CD8-positive, alpha-beta memory T cell (primary cell): ENCODE measurements around the gene FNDC4. TPM values are rescaled to one million over a fixed set of nuclear protein-coding genes. Genes with fewer than 3 reads are reported as not detected.

Source experiments
- CTCF ChIA-PET: fragments of 350-600 bp; sonication (Branson Sonifier 250); formaldehyde crosslinking; loops from one replicate; lab custom pipeline; 2021; ENCODE audit warnings: antibody characterized with exemption; lab: Charles Lee
- POLR2A ChIA-PET: fragments of 350-600 bp; sonication (Branson Sonifier 250); formaldehyde crosslinking; loops from one replicate; lab custom pipeline; 2021; ENCODE audit warnings: antibody characterized with exemption; lab: Charles Lee
- DNase-seq, 5 donors: peaks; one replicate each; pipeline versions ENCODE4 v3.0.0 to v3.0.0-alpha.2; 2020 to 2022; ENCODE audit warnings: mixed read lengths in 1 of 5
- H3K27ac ChIP-seq: one replicate; pipeline ENCODE4 v1.7.0; 2013; ENCODE audit warnings: low read depth, mild to moderate bottlenecking, low read length, moderate library complexity
- H3K27me3 ChIP-seq: 2 replicates; pipeline ENCODE4 v1.7.0; 2013; ENCODE audit warnings: low read length, mild to moderate bottlenecking; ENCODE audit not compliant: insufficient read depth, poor library complexity, severe bottlenecking
- H3K36me3 ChIP-seq: 2 replicates; pipeline ENCODE4 v1.7.0; 2013; ENCODE audit warnings: mild to moderate bottlenecking, low read length, moderate library complexity; ENCODE audit not compliant: insufficient read depth
- H3K4me1 ChIP-seq: 2 replicates; pipeline ENCODE4 v1.7.0; 2013; ENCODE audit warnings: mild to moderate bottlenecking, low read length, moderate library complexity; ENCODE audit not compliant: insufficient read depth
- H3K4me3 ChIP-seq: 2 replicates; pipeline ENCODE4 v1.7.0; 2013; ENCODE audit warnings: mild to moderate bottlenecking, low read length
- H3K9me3 ChIP-seq: 2 replicates; pipeline ENCODE4 v1.7.0; 2013; ENCODE audit warnings: mild to moderate bottlenecking, low read length
- H3K27ac Mint-ChIP-seq, 8 donors: one replicate each; pipeline ENCODE4 v1.8.0; 2020 to 2021; ENCODE audit warnings: mixed read lengths in 8 of 8, mild to moderate bottlenecking in 6 of 8, inconsistent platforms in 3 of 8, moderate library complexity in 3 of 8
- H3K27me3 Mint-ChIP-seq, 2 donors: one replicate each; pipeline ENCODE4 v1.8.0; 2020 to 2021; ENCODE audit warnings: mixed read lengths in 2 of 2, mild to moderate bottlenecking in 1 of 2, moderate library complexity in 1 of 2
- H3K36me3 Mint-ChIP-seq, 3 donors: one replicate each; pipeline ENCODE4 v1.8.0; 2020 to 2021; ENCODE audit warnings: mixed read lengths in 3 of 3, inconsistent platforms in 1 of 3, mild to moderate bottlenecking in 1 of 3
- H3K4me1 Mint-ChIP-seq, 3 donors: one replicate each; pipeline ENCODE4 v1.8.0; 2020 to 2021; ENCODE audit warnings: mixed read lengths in 3 of 3, inconsistent platforms in 1 of 3, mild to moderate bottlenecking in 1 of 3
- H3K4me3 Mint-ChIP-seq, 7 donors: one replicate each; pipeline ENCODE4 v1.8.0; 2020 to 2021; ENCODE audit warnings: mixed read lengths in 7 of 7, mild to moderate bottlenecking in 6 of 7, moderate library complexity in 4 of 7, inconsistent platforms in 2 of 7
- H3K9me3 Mint-ChIP-seq, 5 donors: one replicate each; pipeline ENCODE4 v1.8.0; 2020 to 2022; ENCODE audit warnings: mixed read lengths in 5 of 5, mild to moderate bottlenecking in 3 of 5, moderate library complexity in 2 of 5, inconsistent platforms in 1 of 5
- polyA plus RNA-seq: library from polyadenylated mRNA; unstranded; fragments of 300-500 nt; fragmentation: Illumina TruSeq; gene quantifications from one replicate; pipeline ENCODE4 v1.2.3, GENCODE V29; 2021
- total RNA-seq, 2 experiments: library from RNA; stranded (reverse); gene quantifications; one replicate each; pipeline ENCODE4 v1.2.3, GENCODE V29; 2021

Gene FNDC4
- total and polyA plus RNA-seq, 3 experiments from 2014 or later: 0.15 TPM; not detected in 2

- H3K4me1 Mint-ChIP-seq: peaks cover 4 to 15% (median 8%) of the 10 kb centered on the region in 3 donors
- Histone ChIP-seq H3K9me3 (no peaks in the 10 kb centered on the region), H3K4me3 (no peak overlapping the region), H3K36me3 (no peaks in the 10 kb centered on the region), H3K4me1 (peaks cover 9% of the 10 kb centered on the region), H3K27ac (no peak overlapping the region), H3K27me3 (peaks cover 30% of the 10 kb centered on the region)
- H3K27ac Mint-ChIP-seq: no peak overlapping the region
- peaks cover 42 to 47% of the 10 kb centered on the region in 2 donors for H3K27me3 Mint-ChIP-seq
- H3K9me3 Mint-ChIP-seq: no peaks in the 10 kb centered on the region
- H3K36me3 Mint-ChIP-seq: no peaks in the 10 kb centered on the region
- POLR2A ChIA-PET: no interaction called here
- H3K4me3 Mint-ChIP-seq: no peak overlapping the region
- DNase-seq: no peak
- CTCF ChIA-PET: no interaction called here
Observed at GRCh38 chr2:27498975-27499374, 4.0 kb upstream of the FNDC4 start.

GRCh38 chr2:27497288-27497627, 2.3 kb upstream of the FNDC4 start:
- Histone ChIP-seq H3K9me3 (no peaks in the 10 kb centered on the region), H3K4me1 (peaks cover 9% of the 10 kb centered on the region), H3K27ac (no peak overlapping the region), H3K36me3 (no peaks in the 10 kb centered on the region), H3K4me3 (no peak overlapping the region), H3K27me3 (peaks cover 33% of the 10 kb centered on the region)
- Mint-ChIP-seq H3K36me3 (no peaks in the 10 kb centered on the region), H3K27ac (peak overlapping the region in 2 of 8 donors; percentile 32 to 35), H3K9me3 (no peaks in the 10 kb centered on the region), H3K4me1 (peaks cover 4 to 19% (median 8%) of the 10 kb centered on the region in 3 donors), H3K4me3 (peak overlapping the region in 1 of 7 donors; percentile 12), H3K27me3 (peaks cover 52 to 55% of the 10 kb centered on the region in 2 donors)
- POLR2A ChIA-PET: no interaction called here
- no peak for DNase-seq
- CTCF ChIA-PET: no interaction called here

GRCh38 chr2:27496357-27497287, 1.6 kb upstream of the FNDC4 start, which contains the start of gene GCKR:
Gene GCKR (plus strand): TSS chr2:27496839. CDS start chr2:27496905, 66 bp downstream.
- CTCF ChIA-PET: no interaction called here
- peaks cover 9% of the 10 kb centered on the region for H3K4me1 ChIP-seq
- peaks cover 52 to 55% of the 10 kb centered on the region in 2 donors for H3K27me3 Mint-ChIP-seq
- peak within 1 kb of the TSS in 4 of 8 donors; percentile 5 to 73 (median 31) for H3K27ac Mint-ChIP-seq
- H3K27ac ChIP-seq: no peak within 1 kb of the TSS
- peaks cover 4 to 19% (median 8%) of the 10 kb centered on the region in 3 donors for H3K4me1 Mint-ChIP-seq
- H3K9me3 ChIP-seq: no peaks in the 10 kb centered on the region
- no peaks in the 10 kb centered on the region for H3K9me3 Mint-ChIP-seq
- POLR2A ChIA-PET: no interaction called here
- H3K4me3 ChIP-seq: no peak within 1 kb of the TSS
- peak within 1 kb of the TSS; percentile 14 to 75 (median 47) for H3K4me3 Mint-ChIP-seq
- no peak for DNase-seq
- H3K36me3 ChIP-seq: no peaks in the 10 kb centered on the region
- H3K36me3 Mint-ChIP-seq: no peaks in the 10 kb centered on the region
- H3K27me3 ChIP-seq: peaks cover 33% of the 10 kb centered on the region

- H3K27me3 ChIP-seq: peaks cover 33% of the 10 kb centered on the region
- no peak overlapping the region for H3K4me3 ChIP-seq
- peaks cover 52 to 55% of the 10 kb centered on the region in 2 donors for H3K27me3 Mint-ChIP-seq
- no peak for DNase-seq
- no peak overlapping the region for H3K27ac ChIP-seq
- H3K4me3 Mint-ChIP-seq: peak overlapping the region; percentile 14 to 75 (median 47)
- no peaks in the 10 kb centered on the region for H3K9me3 Mint-ChIP-seq
- H3K27ac Mint-ChIP-seq: peak overlapping the region in 3 of 8 donors; percentile 5 to 73 (median 27)
- peaks cover 9% of the 10 kb centered on the region for H3K4me1 ChIP-seq
- no peaks in the 10 kb centered on the region for H3K36me3 ChIP-seq
- H3K9me3 ChIP-seq: no peaks in the 10 kb centered on the region
- H3K36me3 Mint-ChIP-seq: no peaks in the 10 kb centered on the region
- H3K4me1 Mint-ChIP-seq: peaks cover 4 to 20% (median 8%) of the 10 kb centered on the region in 3 donors
- CTCF ChIA-PET: no interaction called here
- POLR2A ChIA-PET: no interaction called here
Observed at GRCh38 chr2:27495840-27496356, 898 bp upstream of the FNDC4 start.

- H3K27me3 Mint-ChIP-seq: peaks cover 52 to 54% of the 10 kb centered on the region in 2 donors
- no peaks in the 10 kb centered on the region for H3K36me3 ChIP-seq
- H3K4me1 ChIP-seq: peaks cover 10% of the 10 kb centered on the region
- H3K9me3 Mint-ChIP-seq: no peaks in the 10 kb centered on the region
- H3K4me1 Mint-ChIP-seq: peaks cover 13 to 33% (median 17%) of the 10 kb centered on the region in 3 donors
- peaks cover 0 to under 1% (median 0%) of the 10 kb centered on the region in 3 donors for H3K36me3 Mint-ChIP-seq
- ChIA-PET POLR2A (no interaction called here), CTCF (no interaction called here)
- H3K27ac ChIP-seq: no peak overlapping the region
- DNase-seq: peak in 1 of 5 donors; percentile 20
- no peak overlapping the region for H3K4me3 ChIP-seq
- H3K27me3 ChIP-seq: peaks cover 33% of the 10 kb centered on the region
- H3K9me3 ChIP-seq: no peaks in the 10 kb centered on the region
- H3K4me3 Mint-ChIP-seq: peak overlapping the region in 6 of 7 donors; percentile 49 to 80 (median 56)
- H3K27ac Mint-ChIP-seq: peak overlapping the region in 4 of 8 donors; percentile 31 to 84 (median 56)
Observed at GRCh38 chr2:27494284-27494943, 586 bp downstream of the FNDC4 start.

GRCh38 chr2:27493948-27494283, 1.1 kb downstream of the FNDC4 start:
- no peaks in the 10 kb centered on the region for H3K36me3 ChIP-seq
- H3K9me3 ChIP-seq: no peaks in the 10 kb centered on the region
- CTCF ChIA-PET: no interaction called here
- no peak for DNase-seq
- peaks cover 15% of the 10 kb centered on the region for H3K4me1 ChIP-seq
- Mint-ChIP-seq H3K36me3 (peaks cover 0 to 2% (median 0%) of the 10 kb centered on the region in 3 donors), H3K4me1 (peaks cover 17 to 37% (median 22%) of the 10 kb centered on the region in 3 donors), H3K9me3 (no peaks in the 10 kb centered on the region), H3K4me3 (peak overlapping the region in 6 of 7 donors; percentile 22 to 80 (median 54)), H3K27me3 (peaks cover 51 to 52% of the 10 kb centered on the region in 2 donors), H3K27ac (peak overlapping the region in 5 of 8 donors; percentile 6 to 64 (median 43))
- H3K4me3 ChIP-seq: no peak overlapping the region
- H3K27ac ChIP-seq: no peak overlapping the region
- POLR2A ChIA-PET: no interaction called here
- H3K27me3 ChIP-seq: peaks cover 33% of the 10 kb centered on the region

- H3K36me3 Mint-ChIP-seq: peaks cover 0 to 2% (median 0%) of the 10 kb centered on the region in 3 donors
- no peak overlapping the region for H3K4me3 ChIP-seq
- H3K36me3 ChIP-seq: no peaks in the 10 kb centered on the region
- ChIA-PET CTCF (no interaction called here), POLR2A (interaction anchor here (0.6 kb wide), 1 partner anchor 102 kb away, joined by 7 read pairs; no protein-coding TSS in a partner anchor)
- H3K27me3 Mint-ChIP-seq: peaks cover 38 to 40% of the 10 kb centered on the region in 2 donors
- H3K27ac Mint-ChIP-seq: peak overlapping the region in 5 of 8 donors; percentile 63 to 100 (median 76)
- no peaks in the 10 kb centered on the region for H3K9me3 Mint-ChIP-seq
- H3K27me3 ChIP-seq: peaks cover 33% of the 10 kb centered on the region
- DNase-seq: no peak
- H3K27ac ChIP-seq: no peak overlapping the region
- H3K9me3 ChIP-seq: no peaks in the 10 kb centered on the region
- H3K4me1 Mint-ChIP-seq: peaks cover 17 to 41% (median 23%) of the 10 kb centered on the region in 3 donors
- peaks cover 18% of the 10 kb centered on the region for H3K4me1 ChIP-seq
- H3K4me3 Mint-ChIP-seq: peak overlapping the region in 3 of 7 donors; percentile 2 to 79 (median 5)
Observed at GRCh38 chr2:27492557-27492956, 2.4 kb downstream of the FNDC4 start.
